ENCODE results near the gene SLC22A1. TPM values are rescaled to one million over a fixed set of nuclear protein-coding genes. Genes with fewer than 3 reads are reported as not detected.

The SLC22A1 gene
- total and polyA plus RNA-seq, 2 of the 8 experiments (the other 6 are each of a cell fraction or from before 2014, with no cell fraction given), result 0.12 to 0.45 TPM

GRCh38 chr6:160204710-160205109 lies 83.1 kb downstream of the SLC22A1 start:
- H3K23ac ChIP-seq (ENCODE audit: insufficient read length), result no peak overlapping the region
- H3K18ac ChIP-seq (ENCODE audit: extremely low read depth, low read length), result no peak overlapping the region
- no peak overlapping the region for H2BK12ac ChIP-seq (ENCODE audit: low read depth, low read length)
- DNase-seq (ENCODE audit: low read depth in 1 of 2, low spot score in 2 of 2) (no peak), FAIRE-seq (no peak)
- no peak overlapping the region for H2BK20ac ChIP-seq (ENCODE audit: low read length)
- H3K4me3 ChIP-seq (ENCODE audit: extremely low read depth in 1 of 4, insufficient read depth in 2 of 4, low read depth in 3 of 4, low read length in 4 of 4), result no peak overlapping the region
- H3K79me2 ChIP-seq (ENCODE audit: control insufficient read depth in 1 of 2, insufficient read depth in 2 of 2, low read length in 2 of 2), result no peaks in the 10 kb centered on the region
- H3K27me3 ChIP-seq (replicated peaks in 1 of 4; ENCODE audit: control insufficient read depth in 3 of 4, extremely low read depth in 1 of 4, insufficient read depth in 3 of 4, low read length in 3 of 4), result peaks cover 0 to 2% (median 0%) of the 10 kb centered on the region in 4 experiments; a peak in 1 of 7 replicates
- no peaks in the 10 kb centered on the region for H3K23me2 ChIP-seq (ENCODE audit: low read depth, low read length)
- H3K9me3 ChIP-seq (ENCODE audit: insufficient read depth in 2 of 2, low read depth in 1 of 2, low read length in 1 of 2), result peaks cover 12 to 13% of the 10 kb centered on the region in 2 experiments; a peak in 3 of 4 replicates
- H2AFZ ChIP-seq (ENCODE audit: low read length), result no peak overlapping the region
- H4K8ac ChIP-seq (ENCODE audit: extremely low read depth, insufficient read depth, low read length), result no peak overlapping the region
- ChIA-PET CTCF (ENCODE audit: partially characterized antibody) (interaction anchor here (0.6 to 2.7 kb wide), 2 partner anchors 17 to 23 kb away, joined by 4 to 5 read pairs; no protein-coding TSS in a partner anchor), POLR2A (ENCODE audit: partially characterized antibody) (no interaction called here)
- H3K9ac ChIP-seq (replicated peaks in 1 of 4; ENCODE audit: extremely low read depth in 1 of 4, low read depth in 3 of 4, low read length in 3 of 4), result no peak overlapping the region
- no peak overlapping the region for H4K5ac ChIP-seq (ENCODE audit: insufficient read length, low read depth, low read length)
- H3K36me3 ChIP-seq (ENCODE audit: control insufficient read depth in 2 of 4, insufficient read depth in 4 of 4, low read length in 3 of 4), result peaks cover 0 to 3% (median 0%) of the 10 kb centered on the region in 4 experiments; a peak in 2 of 8 replicates
- no peak overlapping the region for H2AK5ac ChIP-seq (ENCODE audit: low read depth, low read length)
- no peak overlapping the region for H2BK120ac ChIP-seq (replicated peaks; ENCODE audit: low read depth, low read length)
- no peak overlapping the region for H2BK15ac ChIP-seq (ENCODE audit: low read length)
- no peak overlapping the region for H2BK5ac ChIP-seq (ENCODE audit: low read depth, low read length)
- no peaks in the 10 kb centered on the region for H3K4me1 ChIP-seq (replicated peaks in 1 of 4; ENCODE audit: control insufficient read depth in 3 of 4, insufficient read depth in 4 of 4, low read length in 3 of 4)
- H4K91ac ChIP-seq (replicated peaks; ENCODE audit: insufficient read length, low read length), result no peak overlapping the region
- H3K4me2 ChIP-seq (ENCODE audit: insufficient read depth in 1 of 2, low read depth in 2 of 2, low read length in 2 of 2), result no peak overlapping the region
- WGBS, 2 experiments (ENCODE audit: extremely low coverage in 1 of 2, insufficient coverage in 1 of 2, insufficient read length in 1 of 2, insufficient replicate concordance in 2 of 2, low coverage in 1 of 2, low lambda C conversion rate in 2 of 2, missing lambda C conversion rate in 1 of 2), result 94% methylated on average over 1 of the region's 1 CpG; no CpG with 5 or more reads in 1 of the 2 experiments
- no peak overlapping the region for H3K4ac ChIP-seq (replicated peaks; ENCODE audit: insufficient read length, low read depth, low read length)
- H3K14ac ChIP-seq (ENCODE audit: insufficient read length), result no peak overlapping the region
- H3K56ac ChIP-seq (replicated peaks; ENCODE audit: insufficient read length, low read depth, low read length), result no peak overlapping the region
- H3K27ac ChIP-seq (ENCODE audit: low read depth, low read length), result no peak overlapping the region
- H3K79me1 ChIP-seq (ENCODE audit: low read depth, low read length), result no peaks in the 10 kb centered on the region
- H4K20me1 ChIP-seq (replicated peaks in 1 of 2; ENCODE audit: control insufficient read depth in 1 of 2, insufficient read depth in 2 of 2, low read length in 2 of 2), result no peaks in the 10 kb centered on the region
- TF ChIP-seq JUN (IDR thresholded peaks at IDR 0.05; ENCODE audit: low read depth, low read length) (no peak), KDM5A (IDR thresholded peaks at IDR 0.05; ENCODE audit: low read length) (no peak), RAD21 (IDR thresholded peaks at IDR 0.05 in 1 of 2, conservative IDR thresholded peaks at IDR 0.05 in 1 of 2; ENCODE audit: low read depth in 2 of 2, low read length in 2 of 2) (no peak), TAF7 (optimal IDR thresholded peaks at IDR 0.05; ENCODE audit: borderline replicate concordance, low read depth, low read length) (no peak), SUZ12 (IDR thresholded peaks at IDR 0.05; ENCODE audit: low read length) (no peak)
